PFSK-1 (cell line): ENCODE measurements around the gene OSTM1.

Source experiments
- FOXP2 ChIP-seq: optimal IDR thresholded peaks from 2 replicates; pipeline ENCODE3; 2011; ENCODE audit warnings: borderline replicate concordance, control low read depth, inconsistent platforms; ENCODE audit not compliant: insufficient read depth; ENCODE audit errors: extremely low read length, extremely low read depth
- POLR2AphosphoS5 ChIP-seq: IDR thresholded peaks from 2 replicates; pipeline ENCODE4 v1.6.1; 2012; ENCODE audit warnings: low read depth, mild to moderate bottlenecking, control low read depth, low read length, moderate library complexity
- REST ChIP-seq, 2 experiments: IDR thresholded peaks; 2 replicates each; pipeline versions ENCODE4 v1.6.1 to v1.8.0; 2011 to 2012; ENCODE audit warnings: low read depth in 2 of 2, low read length in 2 of 2, control low read depth in 1 of 2, inconsistent platforms in 1 of 2, mild to moderate bottlenecking in 1 of 2, moderate library complexity in 1 of 2; ENCODE audit not compliant: insufficient read depth in 1 of 2
- TAF1 ChIP-seq: IDR thresholded peaks from 2 replicates; pipeline ENCODE4 v1.6.1; 2012; ENCODE audit warnings: low read length, control low read depth, borderline replicate concordance; ENCODE audit not compliant: insufficient read depth

- no peak for TF ChIP-seq POLR2AphosphoS5
- TF ChIP-seq TAF1: no peak
- TF ChIP-seq REST (IDR thresholded peaks at IDR 0.05; ENCODE audit: insufficient read depth in 1 of 2, low read depth in 2 of 2, low read length in 2 of 2): no peak
- TF ChIP-seq FOXP2: no peak
Measured at GRCh38 chr6:108121612-108122011, 47.1 kb upstream of the OSTM1 start.
